ELR (cell line): Measurements from ENCODE around the gene CDK15.

Experiments used
- DNase-seq: peaks from one replicate; pipeline ENCODE4 v3.0.0-alpha.2; 2015; ENCODE audit warnings: low read depth

The CDK15 gene

GRCh38 chr2:201938156-201938775, 131.9 kb downstream of the CDK15 start:
- peak; percentile 24 for DNase-seq

DNA sequence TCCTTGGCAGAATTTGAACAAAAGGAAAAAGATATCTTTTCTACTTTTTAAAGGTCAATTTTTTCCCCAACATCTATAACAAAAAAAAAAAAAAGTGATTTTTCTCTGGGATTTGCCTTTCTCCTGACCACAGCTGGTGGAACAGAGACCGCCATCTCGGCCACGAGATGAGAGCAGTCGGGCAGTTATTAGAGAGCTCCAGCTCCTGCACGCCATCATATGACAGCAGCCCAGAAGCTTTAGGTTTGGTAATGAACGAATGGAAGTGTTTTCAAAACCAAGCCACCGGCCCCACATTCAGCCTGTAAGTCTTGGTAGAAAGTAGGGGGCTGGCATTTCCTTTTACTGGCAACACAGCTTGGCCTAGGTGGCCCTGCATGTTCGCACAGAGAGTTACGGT, 132.4 kb downstream of the CDK15 start:
- no peak for DNase-seq

DNA sequence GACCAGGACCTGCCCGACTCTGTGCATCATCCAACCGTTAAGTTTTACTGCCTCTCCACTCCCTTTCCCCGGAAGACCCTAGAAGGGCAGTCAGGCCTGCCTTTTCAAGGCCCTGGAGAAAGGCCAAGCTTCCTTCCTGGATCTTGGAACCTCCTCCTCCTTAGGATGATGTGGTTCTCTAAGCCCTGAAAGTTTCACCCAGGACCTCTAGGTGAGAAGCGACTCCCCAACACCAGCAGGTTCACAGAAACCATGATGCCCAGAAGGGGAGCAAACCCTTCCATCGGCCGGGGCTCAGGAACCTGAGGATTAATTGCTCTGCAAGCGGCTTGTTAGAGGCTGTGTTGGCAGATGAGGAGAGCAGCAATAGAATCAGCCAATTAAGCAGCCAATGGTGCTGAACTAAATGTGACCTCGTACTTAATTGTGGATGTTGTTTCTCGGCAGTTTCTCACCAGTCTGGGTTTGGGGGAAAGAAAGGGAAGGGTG, 133.2 kb downstream of the CDK15 start:
- no peak for DNase-seq

DNA sequence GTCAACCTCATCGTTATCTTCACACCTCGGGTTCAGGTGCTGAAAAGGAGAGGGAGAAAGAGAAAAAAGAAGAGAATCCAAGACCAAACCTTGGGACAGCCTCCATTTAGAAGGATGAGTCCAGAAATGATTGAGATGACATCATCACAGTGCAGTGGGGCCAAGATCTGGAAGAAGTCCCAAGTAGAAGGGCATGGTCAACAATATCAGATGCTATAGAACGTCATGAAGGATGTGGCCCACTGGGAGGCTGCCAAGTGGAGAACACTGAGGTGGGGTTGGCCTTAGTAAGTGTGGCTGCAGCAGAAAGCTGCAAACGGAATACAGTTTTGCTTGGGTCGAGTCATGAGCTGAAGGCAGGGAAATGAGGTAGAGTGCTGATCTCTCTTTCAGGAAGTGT, 136.2 kb downstream of the CDK15 start:
- no peak for DNase-seq
